ENCODE data around the gene DCDC1. TPM values are rescaled to one million over a fixed set of nuclear protein-coding genes. Genes with fewer than 3 reads are reported as not detected.

Gene DCDC1
- total and polyA plus RNA-seq, 2 experiments from 2014 or later = 1.1 TPM; not detected in 1

DNA sequence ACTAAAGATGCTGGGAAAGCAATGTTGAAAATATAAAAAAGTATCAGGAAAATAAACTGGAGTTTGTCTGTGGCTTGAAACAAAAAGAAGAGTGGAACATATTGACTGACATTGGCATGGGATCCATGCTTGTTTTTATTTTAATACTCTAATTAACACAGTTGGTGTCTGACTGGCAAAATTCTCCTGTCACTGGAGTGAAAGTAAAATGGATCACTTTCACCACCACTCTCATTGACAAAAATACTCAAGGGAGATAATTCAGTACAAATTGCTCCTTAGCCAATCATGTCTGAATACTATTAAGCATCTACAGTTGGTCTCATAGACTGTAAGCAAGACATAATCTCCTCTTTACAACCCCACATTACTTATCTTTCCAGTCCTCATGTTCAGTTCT is 101.8 kb downstream of the DCDC1 start:
- H3K27me3 ChIP-seq = no peaks in the 10 kb centered on the region
- no peak overlapping the region for H3K27ac ChIP-seq
- H3K9me3 ChIP-seq (ENCODE audit: low read depth) = no peaks in the 10 kb centered on the region
- TF ChIP-seq, protein P1, sequence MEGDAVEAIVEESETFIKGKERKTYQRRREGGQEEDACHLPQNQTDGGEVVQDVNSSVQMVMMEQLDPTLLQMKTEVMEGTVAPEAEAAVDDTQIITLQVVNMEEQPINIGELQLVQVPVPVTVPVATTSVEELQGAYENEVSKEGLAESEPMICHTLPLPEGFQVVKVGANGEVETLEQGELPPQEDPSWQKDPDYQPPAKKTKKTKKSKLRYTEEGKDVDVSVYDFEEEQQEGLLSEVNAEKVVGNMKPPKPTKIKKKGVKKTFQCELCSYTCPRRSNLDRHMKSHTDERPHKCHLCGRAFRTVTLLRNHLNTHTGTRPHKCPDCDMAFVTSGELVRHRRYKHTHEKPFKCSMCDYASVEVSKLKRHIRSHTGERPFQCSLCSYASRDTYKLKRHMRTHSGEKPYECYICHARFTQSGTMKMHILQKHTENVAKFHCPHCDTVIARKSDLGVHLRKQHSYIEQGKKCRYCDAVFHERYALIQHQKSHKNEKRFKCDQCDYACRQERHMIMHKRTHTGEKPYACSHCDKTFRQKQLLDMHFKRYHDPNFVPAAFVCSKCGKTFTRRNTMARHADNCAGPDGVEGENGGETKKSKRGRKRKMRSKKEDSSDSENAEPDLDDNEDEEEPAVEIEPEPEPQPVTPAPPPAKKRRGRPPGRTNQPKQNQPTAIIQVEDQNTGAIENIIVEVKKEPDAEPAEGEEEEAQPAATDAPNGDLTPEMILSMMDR (IDR thresholded peaks at IDR 0.05; ENCODE audit: low read depth, low read length) = no peak
- no peaks in the 10 kb centered on the region for H3K36me3 ChIP-seq
- H3K4me3 ChIP-seq = no peak overlapping the region
- no peak for DNase-seq (ENCODE audit: low read depth in 1 of 2, low spot score in 1 of 2)
- H3K4me1 ChIP-seq (ENCODE audit: low read depth) = no peaks in the 10 kb centered on the region

DNA sequence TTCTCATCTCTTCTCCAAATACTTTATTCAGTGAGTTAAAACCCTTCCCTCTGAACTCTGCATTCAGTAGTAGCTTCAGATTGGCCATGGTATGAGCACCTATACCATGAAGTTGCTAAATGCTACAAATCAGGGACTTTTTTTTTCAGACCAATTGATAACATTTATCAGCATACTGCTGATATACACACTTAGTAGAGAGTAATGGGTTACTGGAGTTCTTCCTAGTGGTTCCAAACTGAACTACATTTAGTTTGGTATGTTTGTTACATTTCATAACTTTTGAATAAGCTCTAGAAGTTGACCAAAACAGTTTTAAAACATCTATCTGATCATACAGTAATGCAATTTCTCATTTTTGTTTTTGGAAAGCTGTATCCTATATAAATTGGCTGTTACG is 104.7 kb downstream of the DCDC1 start:
- H3K27ac ChIP-seq = no peak overlapping the region
- TF ChIP-seq, protein P1 (IDR thresholded peaks at IDR 0.05; ENCODE audit: low read depth, low read length) = no peak
- no peaks in the 10 kb centered on the region for H3K4me1 ChIP-seq (ENCODE audit: low read depth)
- H3K36me3 ChIP-seq = no peaks in the 10 kb centered on the region
- H3K9me3 ChIP-seq (ENCODE audit: low read depth) = no peaks in the 10 kb centered on the region
- no peak for DNase-seq (ENCODE audit: low read depth in 1 of 2, low spot score in 1 of 2)
- H3K27me3 ChIP-seq = no peaks in the 10 kb centered on the region
- H3K4me3 ChIP-seq = no peak overlapping the region

DNA sequence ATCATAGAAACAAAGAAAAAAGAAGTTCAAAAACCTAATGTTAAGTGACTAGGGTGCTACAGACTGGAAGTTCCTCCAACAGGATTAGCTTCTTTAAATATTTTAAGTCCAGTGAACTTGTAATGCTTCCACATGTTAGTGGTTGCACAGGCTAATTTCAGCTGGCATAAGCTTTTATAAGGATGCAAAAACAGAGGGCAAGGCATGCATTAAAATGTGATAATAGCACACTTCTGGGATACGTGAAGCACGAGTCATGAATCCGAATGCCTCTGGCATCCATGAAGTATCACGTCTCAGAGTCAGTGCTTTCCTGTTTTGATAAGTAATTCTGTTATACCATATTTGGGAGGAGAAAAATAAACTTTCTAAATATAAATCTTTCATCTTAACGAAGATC is 106.8 kb downstream of the DCDC1 start:
- Histone ChIP-seq H3K36me3 (no peaks in the 10 kb centered on the region), H3K9me3 (ENCODE audit: low read depth) (no peaks in the 10 kb centered on the region), H3K4me1 (ENCODE audit: low read depth) (no peaks in the 10 kb centered on the region), H3K27me3 (no peaks in the 10 kb centered on the region), H3K27ac (no peak overlapping the region), H3K4me3 (no peak overlapping the region)
- no peak for DNase-seq (ENCODE audit: low read depth in 1 of 2, low spot score in 1 of 2)
- TF ChIP-seq, protein P1 (IDR thresholded peaks at IDR 0.05; ENCODE audit: low read depth, low read length) = no peak

DNA sequence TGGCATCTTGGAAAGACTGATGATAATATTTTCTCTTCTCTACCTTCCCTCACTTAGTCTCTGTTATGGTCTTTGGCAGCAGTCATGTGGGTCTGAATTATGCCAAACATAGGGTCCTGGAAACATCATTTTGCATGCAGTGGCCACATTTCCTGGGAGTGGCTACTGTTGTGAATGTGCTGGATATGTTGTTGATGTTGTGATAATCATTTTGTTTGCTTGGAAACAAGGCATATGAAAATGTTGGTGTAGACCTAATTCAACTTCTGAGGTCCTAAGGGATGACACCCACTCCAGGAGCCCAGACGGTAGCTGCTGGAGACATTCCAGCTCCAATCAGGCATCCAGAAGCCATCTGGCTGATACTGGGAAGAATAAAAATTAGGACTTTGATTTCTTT is 109.7 kb downstream of the DCDC1 start:
- no peaks in the 10 kb centered on the region for H3K27me3 ChIP-seq
- no peak overlapping the region for H3K27ac ChIP-seq
- no peak overlapping the region for H3K4me3 ChIP-seq
- H3K36me3 ChIP-seq = no peaks in the 10 kb centered on the region
- no peaks in the 10 kb centered on the region for H3K9me3 ChIP-seq (ENCODE audit: low read depth)
- no peak for DNase-seq (ENCODE audit: low read depth in 1 of 2, low spot score in 1 of 2)
- no peaks in the 10 kb centered on the region for H3K4me1 ChIP-seq (ENCODE audit: low read depth)
- TF ChIP-seq, protein P1 (IDR thresholded peaks at IDR 0.05; ENCODE audit: low read depth, low read length) = no peak

DNA sequence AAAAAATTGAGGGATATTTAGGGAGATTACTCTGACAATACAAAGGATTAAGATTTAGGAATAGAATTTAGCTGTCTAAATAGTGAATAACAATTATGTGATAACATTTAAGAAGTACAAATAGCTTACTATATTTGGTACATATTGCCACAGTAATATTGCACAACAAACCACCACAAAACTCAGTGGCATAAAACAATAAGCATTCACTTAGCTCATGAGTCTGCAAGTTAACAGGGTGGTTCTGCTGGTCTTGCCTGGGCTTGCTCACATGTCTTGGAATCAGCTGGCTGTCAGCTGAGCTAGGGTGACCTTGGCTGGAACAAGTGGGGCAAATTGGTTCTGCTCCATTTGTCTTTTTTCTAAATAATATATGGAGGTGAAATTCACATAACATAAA is 115.1 kb downstream of the DCDC1 start:
- TF ChIP-seq, protein P1 (IDR thresholded peaks at IDR 0.05; ENCODE audit: low read depth, low read length) = no peak
- DNase-seq (ENCODE audit: low read depth in 1 of 2, low spot score in 1 of 2) = peak in 1 of 2 donors; percentile 48
- H3K9me3 ChIP-seq (ENCODE audit: low read depth) = no peaks in the 10 kb centered on the region
- H3K36me3 ChIP-seq = no peaks in the 10 kb centered on the region
- H3K27me3 ChIP-seq = no peaks in the 10 kb centered on the region
- no peaks in the 10 kb centered on the region for H3K4me1 ChIP-seq (ENCODE audit: low read depth)
- H3K27ac ChIP-seq = no peak overlapping the region
- no peak overlapping the region for H3K4me3 ChIP-seq

DNA sequence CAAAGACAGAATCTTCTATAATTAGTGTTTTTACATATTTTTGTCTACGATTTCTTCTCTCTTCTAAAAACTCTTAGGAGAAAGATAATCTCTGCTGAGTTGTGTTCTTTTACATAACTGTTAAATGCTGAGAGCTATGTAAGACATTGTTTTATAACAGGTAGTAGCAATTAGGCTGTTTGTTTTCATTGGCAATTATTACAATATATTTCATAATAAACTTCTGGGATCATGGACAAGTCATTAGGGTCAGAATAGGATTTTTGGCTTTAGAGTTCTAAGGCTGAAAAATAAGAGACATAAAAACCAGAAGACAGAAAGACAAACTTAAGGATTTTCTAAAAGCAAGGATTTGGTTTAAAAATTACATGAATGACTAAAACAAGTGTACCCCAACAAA is 120.8 kb downstream of the DCDC1 start:
- H3K9me3 ChIP-seq (ENCODE audit: low read depth) = no peaks in the 10 kb centered on the region
- H3K4me3 ChIP-seq = no peak overlapping the region
- TF ChIP-seq, protein P1 (IDR thresholded peaks at IDR 0.05; ENCODE audit: low read depth, low read length) = no peak
- no peak overlapping the region for H3K27ac ChIP-seq
- H3K36me3 ChIP-seq = no peaks in the 10 kb centered on the region
- no peaks in the 10 kb centered on the region for H3K4me1 ChIP-seq (ENCODE audit: low read depth)
- no peak for DNase-seq (ENCODE audit: low read depth in 1 of 2, low spot score in 1 of 2)
- H3K27me3 ChIP-seq = no peaks in the 10 kb centered on the region
